Urinary bladder (tissue), 4 donors: ENCODE data around the gene SH3RF3. TPM values are rescaled to one million over a fixed set of nuclear protein-coding genes. Genes with fewer than 3 reads are reported as not detected.

Experiments used
- DNase-seq: peaks from one replicate; pipeline ENCODE4 v3.0.0-alpha.2; 2015; ENCODE audit errors: extremely low spot score
- H3K27ac ChIP-seq: one replicate; pipeline ENCODE4 v1.5.1; 2013; ENCODE audit warnings: low read depth, mild to moderate bottlenecking, moderate library complexity
- H3K36me3 ChIP-seq: one replicate; pipeline ENCODE4 v1.6.1; 2013; ENCODE audit warnings: mild to moderate bottlenecking, moderate library complexity; ENCODE audit not compliant: insufficient read depth
- H3K4me1 ChIP-seq: one replicate; pipeline ENCODE4 v1.6.1; 2013; ENCODE audit warnings: mild to moderate bottlenecking, moderate library complexity; ENCODE audit not compliant: insufficient read depth
- H3K4me3 ChIP-seq: one replicate; pipeline ENCODE4 v1.5.1; 2013; ENCODE audit warnings: low read depth, low read length
- WGBS: extraction: QIAGEN DNeasy Blood & Tissue Kit; methylation state at CpG from one replicate; pipeline ENCODE4 v1.1.7; 2013; 5-methylcytosine and 5-hydroxymethylcytosine counted together
- polyA plus RNA-seq: library from polyadenylated mRNA; stranded (reverse); fragments of 200-250 nt; gene quantifications from one replicate; pipeline ENCODE4 v1.2.3, GENCODE V29; 2013
- total RNA-seq: library from RNA; depleted of rRNA; stranded (reverse); fragments of >200 nt; gene quantifications from one replicate; pipeline ENCODE4 v1.2.3, GENCODE V29; 2014
- donor health status: healthy with polysubstance abuse.
- donor health status: healthy.

Gene SH3RF3
- total and polyA plus RNA-seq, 2 donors = 3.6 to 12.6 TPM

- H3K4me1 ChIP-seq = no peaks in the 10 kb centered on the region
- DNase-seq = no peak
- H3K36me3 ChIP-seq = no peaks in the 10 kb centered on the region
- no peak overlapping the region for H3K27ac ChIP-seq
- no peak overlapping the region for H3K4me3 ChIP-seq
- WGBS = 89% methylated on average over 11 of the region's 11 CpGs
These were observed 345.4 kb downstream of the SH3RF3 start for GRCh38 chr2:109474319-109474825.

- Histone ChIP-seq H3K4me3 (no peak overlapping the region), H3K4me1 (no peaks in the 10 kb centered on the region), H3K27ac (no peak overlapping the region), H3K36me3 (no peaks in the 10 kb centered on the region)
- DNase-seq = no peak
- WGBS = 71% methylated on average over 6 of the region's 6 CpGs
These were observed 346.7 kb downstream of the SH3RF3 start for GRCh38 chr2:109475531-109476210.

DNA sequence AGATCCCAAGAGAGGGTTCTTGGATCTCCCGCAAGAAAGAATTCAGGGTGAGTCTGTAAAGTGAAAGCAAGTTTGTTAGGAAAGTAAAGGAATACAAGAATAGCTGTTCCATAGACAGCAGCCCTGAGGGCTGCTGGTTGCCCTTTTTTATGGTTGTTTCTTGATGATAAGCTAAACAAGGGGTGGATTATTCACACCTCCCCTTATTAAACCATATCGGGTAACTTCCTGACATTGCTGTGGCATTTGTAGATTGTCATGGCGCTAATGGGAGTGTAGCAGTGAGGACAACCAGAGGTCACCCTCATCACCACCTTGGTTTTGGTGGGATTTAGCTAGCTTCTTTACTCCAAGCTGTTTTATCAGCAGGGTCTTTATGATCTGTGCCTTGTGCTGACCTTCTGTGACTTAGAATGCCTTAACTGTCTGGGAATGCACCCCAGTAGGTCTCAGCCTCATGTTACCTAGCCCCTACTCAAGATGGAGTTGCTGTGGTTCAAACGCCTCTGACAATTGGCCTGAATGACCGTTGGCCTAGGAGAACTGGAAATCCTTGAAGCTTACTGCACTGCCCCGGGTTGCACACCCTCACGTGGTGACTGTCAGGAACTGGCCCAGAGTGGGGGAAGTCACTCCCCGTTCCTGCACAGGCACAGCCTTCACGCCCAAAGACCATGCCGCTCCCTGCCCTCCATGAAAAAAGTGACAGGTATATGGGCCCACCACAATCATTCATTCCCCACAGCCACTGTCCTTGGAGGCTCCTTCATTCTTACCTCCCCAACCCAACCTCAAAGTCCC is 347.8 kb downstream of the SH3RF3 start:
- Histone ChIP-seq H3K4me3 (no peak overlapping the region), H3K36me3 (no peaks in the 10 kb centered on the region), H3K4me1 (no peaks in the 10 kb centered on the region), H3K27ac (no peak overlapping the region)
- 93% methylated on average over 10 of the region's 10 CpGs for WGBS
- DNase-seq = no peak

DNA sequence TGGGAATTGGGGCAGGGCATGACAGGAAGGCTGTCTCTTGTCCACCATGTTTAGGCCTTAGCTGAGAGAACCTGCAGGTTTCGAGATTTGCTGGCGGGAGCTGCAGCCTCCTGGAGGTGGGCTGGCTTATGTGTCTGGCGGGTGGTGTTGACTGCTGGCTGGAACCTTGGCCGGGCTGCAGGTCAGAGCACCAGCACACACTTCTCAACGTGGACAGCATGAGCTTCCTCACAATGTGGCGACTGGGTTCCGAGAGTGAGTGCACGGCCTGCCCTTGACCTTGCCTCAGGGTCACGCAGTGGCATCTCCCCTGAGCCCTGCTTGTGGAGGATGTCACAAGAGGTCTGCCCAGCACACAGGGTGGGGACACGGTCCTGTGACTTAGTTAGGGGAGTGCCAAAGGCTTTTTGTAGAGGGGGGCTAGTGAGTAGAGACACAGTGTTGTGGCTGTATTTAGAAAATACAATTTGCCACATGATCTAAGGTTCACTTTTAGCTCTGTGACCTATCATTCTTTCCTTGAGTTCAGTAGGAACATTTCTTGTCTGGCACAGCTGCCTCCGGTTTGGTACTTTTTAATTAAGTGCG is 350.0 kb downstream of the SH3RF3 start:
- Histone ChIP-seq H3K4me3 (no peak overlapping the region), H3K27ac (no peak overlapping the region), H3K4me1 (no peaks in the 10 kb centered on the region), H3K36me3 (no peaks in the 10 kb centered on the region)
- no peak for DNase-seq
- 92% methylated on average over 12 of the region's 12 CpGs for WGBS

GRCh38 chr2:109479804-109480203 is 350.8 kb downstream of the SH3RF3 start:
- Histone ChIP-seq H3K4me1 (no peaks in the 10 kb centered on the region), H3K27ac (no peak overlapping the region), H3K4me3 (no peak overlapping the region), H3K36me3 (no peaks in the 10 kb centered on the region)
- DNase-seq = no peak
- 93% methylated on average over 7 of the region's 7 CpGs for WGBS

DNA sequence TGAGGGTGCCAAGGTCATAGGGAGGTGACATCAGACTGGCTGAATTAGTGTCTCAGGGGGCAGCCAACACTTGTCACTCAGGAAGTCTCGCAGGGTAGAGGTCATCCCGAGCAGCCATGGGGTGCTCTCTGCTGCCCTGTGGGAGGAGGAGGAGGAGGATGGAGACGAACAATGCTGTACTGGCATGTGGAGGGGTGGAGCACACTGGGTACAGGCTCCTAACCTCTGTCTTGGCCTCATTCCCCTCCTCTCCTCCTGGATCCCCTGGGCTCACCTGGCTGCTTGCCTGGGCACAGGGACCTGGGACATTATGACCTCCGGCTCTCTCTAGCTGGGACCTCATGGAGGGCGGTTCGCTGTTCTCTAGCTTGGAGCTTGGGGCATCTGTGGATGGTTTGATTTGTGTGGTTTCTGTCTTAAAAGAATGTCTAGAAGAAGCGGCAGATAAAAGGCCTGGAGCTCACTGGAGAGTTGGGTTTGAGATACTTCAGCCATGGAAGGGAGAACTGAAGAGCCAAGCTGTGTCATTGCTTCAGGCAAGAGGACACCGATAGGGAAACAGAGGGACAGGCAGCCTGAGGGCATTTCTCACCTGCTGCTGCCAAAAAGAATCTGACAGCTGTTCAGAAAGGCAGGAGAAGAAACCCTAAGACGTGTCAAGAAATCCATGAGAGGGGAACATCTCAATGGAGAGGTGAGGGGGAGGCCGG is 351.6 kb downstream of the SH3RF3 start:
- 92% methylated on average over 10 of the region's 10 CpGs for WGBS
- no peak overlapping the region for H3K27ac ChIP-seq
- H3K4me3 ChIP-seq = no peak overlapping the region
- no peaks in the 10 kb centered on the region for H3K4me1 ChIP-seq
- H3K36me3 ChIP-seq = no peaks in the 10 kb centered on the region
- DNase-seq = no peak

DNA sequence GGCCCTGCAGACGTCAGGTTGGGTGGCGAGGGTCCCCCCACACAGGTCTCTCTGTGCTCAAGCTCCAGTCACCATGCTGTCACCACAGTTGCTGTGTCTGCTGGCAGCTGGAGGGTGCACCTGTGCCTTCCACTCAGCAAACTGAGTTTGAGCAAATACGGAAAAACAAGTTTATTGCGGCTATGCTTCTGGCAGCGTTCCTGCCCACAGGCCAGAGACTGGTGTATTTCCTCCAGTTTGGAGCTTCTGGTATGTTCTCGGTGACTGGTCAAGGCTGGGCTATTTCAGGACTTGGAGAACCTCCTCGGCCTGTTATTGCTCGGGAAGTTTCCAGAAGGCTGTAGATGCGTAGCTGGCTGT is 352.2 kb downstream of the SH3RF3 start:
- 88% methylated on average over 9 of the region's 9 CpGs for WGBS
- DNase-seq = no peak
- no peaks in the 10 kb centered on the region for H3K36me3 ChIP-seq
- H3K27ac ChIP-seq = no peak overlapping the region
- H3K4me1 ChIP-seq = no peaks in the 10 kb centered on the region
- no peak overlapping the region for H3K4me3 ChIP-seq

DNA sequence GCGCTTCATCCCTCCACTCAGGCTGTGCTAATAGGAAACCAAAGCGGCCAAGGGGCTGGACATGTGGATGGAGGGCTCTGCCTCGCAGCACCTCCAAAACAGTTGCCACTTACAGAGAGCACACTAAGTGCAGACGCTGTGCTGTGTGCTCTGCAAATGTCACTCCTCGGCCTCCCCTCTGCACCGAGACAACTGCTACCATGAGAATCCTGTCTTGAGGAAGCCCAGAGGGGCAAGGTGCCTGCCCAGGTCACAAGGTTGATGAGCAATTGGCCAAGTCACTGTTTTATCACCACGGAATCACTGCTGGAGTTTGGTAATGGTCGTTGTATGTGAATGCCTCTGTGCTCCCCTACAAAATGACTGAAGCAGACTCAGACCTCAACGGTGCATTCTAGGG is 352.6 kb downstream of the SH3RF3 start:
- no peak overlapping the region for H3K27ac ChIP-seq
- no peak for DNase-seq
- H3K4me3 ChIP-seq = no peak overlapping the region

DNA sequence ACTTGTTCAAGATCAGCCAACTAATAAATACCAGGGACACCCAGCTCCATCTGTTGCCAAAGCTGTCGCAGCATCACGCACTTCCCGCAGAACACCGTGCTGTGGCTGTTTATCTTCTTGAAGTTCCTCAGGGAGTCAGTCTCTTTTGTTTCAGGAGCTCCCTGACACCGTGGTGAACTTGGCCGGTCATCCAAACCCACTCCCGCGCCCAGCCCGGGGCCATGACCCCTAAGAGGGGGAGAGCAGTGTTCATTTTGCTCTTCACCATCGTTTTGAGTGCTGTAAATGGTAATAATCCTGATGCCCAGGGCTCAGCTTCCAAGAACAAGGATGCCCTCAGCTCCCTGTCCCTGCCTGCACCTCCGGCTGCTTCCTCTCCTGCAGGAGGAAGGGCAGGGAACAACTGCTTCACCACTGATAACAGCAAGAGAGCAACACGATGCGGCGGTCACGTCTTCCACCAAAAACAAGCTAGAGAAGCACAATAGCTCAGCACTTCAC is 353.4 kb downstream of the SH3RF3 start:
- WGBS = 16% methylated on average over 15 of the region's 15 CpGs
- DNase-seq = no peak
- Histone ChIP-seq H3K4me3 (no peak overlapping the region), H3K4me1 (no peaks in the 10 kb centered on the region), H3K27ac (no peak overlapping the region), H3K36me3 (no peaks in the 10 kb centered on the region)

More for the DNA sequence above, 352.6 kb downstream of the SH3RF3 start:
- 91% methylated on average over 9 of the region's 9 CpGs for WGBS
- H3K4me1 ChIP-seq = no peaks in the 10 kb centered on the region
- no peaks in the 10 kb centered on the region for H3K36me3 ChIP-seq

- WGBS = 74% methylated on average over 19 of the region's 19 CpGs
- Histone ChIP-seq H3K4me1 (no peaks in the 10 kb centered on the region), H3K27ac (no peak overlapping the region), H3K36me3 (no peaks in the 10 kb centered on the region), H3K4me3 (no peak overlapping the region)
- no peak for DNase-seq
These were observed 357.9 kb downstream of the SH3RF3 start for GRCh38 chr2:109486711-109487535.

- no peak for DNase-seq
- H3K36me3 ChIP-seq = no peaks in the 10 kb centered on the region
- H3K4me3 ChIP-seq = no peak overlapping the region
- WGBS = 84% methylated on average over 7 of the region's 7 CpGs
- H3K4me1 ChIP-seq = no peaks in the 10 kb centered on the region
- no peak overlapping the region for H3K27ac ChIP-seq
These were observed 358.5 kb downstream of the SH3RF3 start for GRCh38 chr2:109487536-109487869.

DNA sequence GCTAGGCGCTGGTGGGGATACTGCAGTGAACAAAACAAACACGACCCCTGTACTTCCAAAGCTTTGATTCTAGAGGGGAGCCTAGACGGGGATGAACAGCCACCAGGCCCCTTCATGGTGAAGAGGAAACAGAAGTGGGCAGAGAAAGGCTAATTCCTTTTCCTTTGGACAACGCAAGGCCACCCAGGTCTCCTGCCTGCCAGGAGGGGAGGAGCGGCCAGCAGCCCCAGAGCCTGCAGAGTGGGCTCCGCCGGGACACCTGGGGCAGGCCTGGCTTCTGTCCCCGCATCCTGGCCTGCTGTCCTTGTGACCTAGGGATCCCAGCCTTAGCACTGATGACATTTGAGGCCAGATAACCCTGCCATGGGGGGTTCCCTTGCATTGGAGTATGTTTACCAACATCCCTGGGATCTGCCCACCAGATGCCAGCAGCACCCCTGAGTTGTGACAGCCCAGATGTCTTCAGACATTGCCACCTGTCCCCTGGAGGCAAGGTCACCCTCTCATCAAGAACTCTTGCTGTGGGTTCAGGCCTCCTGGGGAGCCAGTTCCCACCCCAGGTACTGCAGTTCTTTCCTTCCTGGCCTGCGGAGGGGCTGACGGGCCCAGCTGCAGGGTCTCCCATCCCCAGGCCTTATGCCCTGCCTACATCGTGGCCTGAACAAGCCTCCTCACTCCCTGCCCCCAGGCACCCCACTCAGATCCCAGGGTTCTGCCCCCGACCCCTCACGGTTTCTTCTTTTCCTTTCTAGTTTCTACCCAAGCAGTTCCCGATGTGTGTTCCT is 359.1 kb downstream of the SH3RF3 start:
- H3K27ac ChIP-seq = no peak overlapping the region
- H3K36me3 ChIP-seq = no peaks in the 10 kb centered on the region
- H3K4me3 ChIP-seq = no peak overlapping the region
- WGBS = 94% methylated on average over 14 of the region's 14 CpGs
- no peak for DNase-seq
- H3K4me1 ChIP-seq = no peaks in the 10 kb centered on the region
